H9 (cell line): ENCODE results near the gene ELF2. TPM values are rescaled to one million over a fixed set of nuclear protein-coding genes. Genes with fewer than 3 reads are reported as not detected.
A peak's percentile ranks its signal among the peaks of the same experiment; 100 is the strongest.

Source experiments
- DNase-seq: peaks from one replicate; pipeline ENCODE4 v3.0.0-alpha.2; 2017
- H2AFZ ChIP-seq: one replicate; pipeline ENCODE4 v1.6.1; 2013; ENCODE audit warnings: mild to moderate bottlenecking, low read length, control low read depth, moderate library complexity
- H2AK5ac ChIP-seq: 2 replicates; pipeline ENCODE4 v1.6.1; 2013; ENCODE audit warnings: low read length, control low read depth, mixed read lengths; ENCODE audit not compliant: insufficient read length
- H2BK120ac ChIP-seq: one replicate; pipeline ENCODE4 v1.6.1; 2013; ENCODE audit warnings: low read depth, mild to moderate bottlenecking, low read length, control low read depth, inconsistent platforms; ENCODE audit not compliant: poor library complexity, severe bottlenecking
- H2BK12ac ChIP-seq: 2 replicates; pipeline ENCODE4 v1.6.1; 2013; ENCODE audit warnings: low read length, control low read depth, mixed read lengths, low read depth; ENCODE audit not compliant: insufficient read length
- H2BK15ac ChIP-seq: 2 replicates; pipeline ENCODE4 v1.6.1; 2013; ENCODE audit warnings: low read depth, low read length, control low read depth
- H2BK20ac ChIP-seq: one replicate; pipeline ENCODE4 v1.6.1; 2013; ENCODE audit warnings: low read depth, mild to moderate bottlenecking, low read length, control low read depth, inconsistent platforms; ENCODE audit not compliant: poor library complexity, severe bottlenecking
- H2BK5ac ChIP-seq: 2 replicates; pipeline ENCODE4 v1.6.1; 2013; ENCODE audit warnings: low read length, control low read depth, mixed read lengths; ENCODE audit not compliant: insufficient read length
- H3K14ac ChIP-seq: 2 replicates; pipeline ENCODE4 v1.6.1; 2013; ENCODE audit warnings: low read length, control low read depth; ENCODE audit not compliant: insufficient read depth
- H3K18ac ChIP-seq: 2 replicates; pipeline ENCODE4 v1.6.1; 2013; ENCODE audit warnings: low read depth, mild to moderate bottlenecking, mixed read lengths, low read length, control low read depth; ENCODE audit not compliant: insufficient read length
- H3K23ac ChIP-seq: 2 replicates; pipeline ENCODE4 v1.6.1; 2013; ENCODE audit warnings: low read length, control low read depth, mixed read lengths, low read depth; ENCODE audit not compliant: insufficient read length
- H3K23me2 ChIP-seq: 2 replicates; pipeline ENCODE4 v1.6.1; 2013; ENCODE audit warnings: low read depth, mild to moderate bottlenecking, mixed read lengths, low read length, control low read depth; ENCODE audit not compliant: insufficient read length, poor library complexity, severe bottlenecking
- H3K27ac ChIP-seq: 2 replicates; pipeline ENCODE4 v1.5.1; 2013; ENCODE audit warnings: low read length, control low read depth, mixed read lengths, low read depth; ENCODE audit not compliant: insufficient read length
- H3K27me3 ChIP-seq: 2 replicates; pipeline ENCODE4 v1.6.1; 2013; ENCODE audit warnings: low read length, control low read depth, inconsistent platforms; ENCODE audit not compliant: insufficient read depth
- H3K4ac ChIP-seq: 2 replicates; pipeline ENCODE4 v1.6.1; 2013; ENCODE audit warnings: low read depth, mild to moderate bottlenecking, control low read depth, inconsistent platforms, low read length, moderate library complexity
- H3K4me1 ChIP-seq: 2 replicates; pipeline ENCODE4 v1.6.1; 2013; ENCODE audit warnings: low read length, control low read depth, inconsistent platforms; ENCODE audit not compliant: insufficient read depth
- H3K4me2 ChIP-seq: 2 replicates; pipeline ENCODE4 v1.6.1; 2013; ENCODE audit warnings: low read length, control low read depth, mixed read lengths; ENCODE audit not compliant: insufficient read length, insufficient read depth
- H3K56ac ChIP-seq: 2 replicates; pipeline ENCODE4 v1.6.1; 2013; ENCODE audit warnings: low read depth, mild to moderate bottlenecking, mixed read lengths, low read length, control low read depth; ENCODE audit not compliant: insufficient read length
- H3K79me1 ChIP-seq: 2 replicates; pipeline ENCODE4 v1.6.1; 2013; ENCODE audit warnings: low read depth, mild to moderate bottlenecking, moderate library complexity, low read length, control low read depth, inconsistent platforms; ENCODE audit not compliant: insufficient read depth, poor library complexity, severe bottlenecking
- H3K79me2 ChIP-seq: 2 replicates; pipeline ENCODE4 v1.6.1; 2013; ENCODE audit warnings: low read length, control low read depth, inconsistent platforms; ENCODE audit not compliant: insufficient read depth
- H3K9ac ChIP-seq: 2 replicates; pipeline ENCODE4 v1.6.1; 2013; ENCODE audit warnings: low read length, control low read depth, mixed read lengths; ENCODE audit not compliant: insufficient read length; ENCODE audit errors: extremely low read depth
- H3K9me3 ChIP-seq: one replicate; pipeline ENCODE4 v1.6.1; 2013; ENCODE audit warnings: low read depth, low read length, inconsistent platforms; ENCODE audit not compliant: control insufficient read depth
- H3T11ph ChIP-seq: one replicate; pipeline ENCODE4 v1.6.1; 2013; ENCODE audit warnings: mild to moderate bottlenecking, low read length, control low read depth, inconsistent platforms
- H4K20me1 ChIP-seq: one replicate; pipeline ENCODE4 v1.6.1; 2013; ENCODE audit not compliant: control insufficient read depth, insufficient read length, insufficient read depth
- H4K5ac ChIP-seq: 2 replicates; pipeline ENCODE4 v1.6.1; 2013; ENCODE audit warnings: low read depth, mild to moderate bottlenecking, mixed read lengths, low read length, control low read depth; ENCODE audit not compliant: insufficient read length
- H4K8ac ChIP-seq: replicated peaks from 2 replicates; pipeline ENCODE4 v1.6.1; 2013; ENCODE audit warnings: low read length, control low read depth, mixed read lengths, low read depth; ENCODE audit not compliant: insufficient read length
- H4K91ac ChIP-seq: 2 replicates; pipeline ENCODE4 v1.6.1; 2013; ENCODE audit warnings: low read depth, mild to moderate bottlenecking, moderate library complexity, mixed read lengths, low read length, control low read depth; ENCODE audit not compliant: insufficient read length
- H3K27ac Mint-ChIP-seq, 3 experiments: 2 replicates in 2 of 3; 3 replicates in 1 of 3; pipeline ENCODE4 v1.8.0; 2020 to 2021; ENCODE audit warnings: mixed read lengths in 3 of 3, mild to moderate bottlenecking in 1 of 3, moderate library complexity in 1 of 3
- H3K27me3 Mint-ChIP-seq: 2 replicates; pipeline ENCODE4 v1.8.0; 2021; ENCODE audit warnings: low read depth, mild to moderate bottlenecking, moderate library complexity, mixed read lengths
- H3K36me3 Mint-ChIP-seq, 3 experiments: 2 replicates in 2 of 3; 3 replicates in 1 of 3; pipeline ENCODE4 v1.8.0; 2020 to 2021; ENCODE audit warnings: low read depth in 3 of 3, mixed read lengths in 3 of 3; ENCODE audit not compliant: insufficient read depth in 1 of 3
- H3K4me1 Mint-ChIP-seq, 2 experiments: 2 replicates each; pipeline ENCODE4 v1.8.0; 2020; ENCODE audit warnings: mixed read lengths in 2 of 2
- H3K4me3 Mint-ChIP-seq, 2 experiments: 2 replicates in 1 of 2; 3 replicates in 1 of 2; pipeline ENCODE4 v1.8.0; 2020 to 2021; ENCODE audit warnings: mild to moderate bottlenecking in 2 of 2, mixed read lengths in 2 of 2, moderate library complexity in 1 of 2
- H3K9me3 Mint-ChIP-seq, 2 experiments: 2 replicates in 1 of 2; 3 replicates in 1 of 2; pipeline ENCODE4 v1.8.0; 2020; ENCODE audit warnings: mild to moderate bottlenecking in 2 of 2, mixed read lengths in 2 of 2, moderate library complexity in 1 of 2
- WGBS: extraction: QIAGEN DNeasy Blood & Tissue Kit; methylation state at CpG from one replicate; pipeline ENCODE4 v1.1.7; 2013; ENCODE audit warnings: missing lambda C conversion rate, low lambda C conversion rate, mixed read lengths; ENCODE audit not compliant: insufficient read length; ENCODE audit errors: extremely low coverage; 5-methylcytosine and 5-hydroxymethylcytosine counted together
- total RNA-seq: library from RNA; stranded (reverse); gene quantifications from 2 replicates; pipeline ENCODE4 v1.2.1, GENCODE V29; 2021
- TF ChIP-seq, protein P1 (sequence below): fragments of 200-600 bp; sonication (generic); conservative IDR thresholded peaks from 3 replicates; pipeline ENCODE4 v1.8.0; 2021; ENCODE audit warnings: antibody characterized with exemption, mild to moderate bottlenecking

Gene ELF2
- total RNA-seq, 1 experiment from 2014 or later = 49.6 TPM

DNA sequence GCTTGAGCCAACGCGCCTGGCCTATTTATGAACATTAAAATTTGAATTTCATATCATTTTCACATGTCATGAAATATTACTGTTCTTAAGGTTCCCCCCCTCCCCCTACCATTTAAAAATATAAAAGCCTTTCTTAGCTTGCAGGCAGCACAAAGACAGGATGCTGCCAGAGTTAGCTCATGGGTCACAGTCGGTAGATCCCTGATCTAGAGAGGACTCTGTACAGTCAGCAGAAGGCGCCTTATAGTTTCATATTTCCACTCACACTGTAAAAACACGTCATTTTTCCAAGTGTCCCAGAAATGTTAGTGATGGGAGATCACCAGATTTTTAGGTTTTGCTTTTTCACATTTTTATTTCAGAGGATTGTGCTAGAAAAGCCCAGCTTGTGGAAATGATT lies 149.2 kb downstream of the ELF2 start:
- H2BK15ac ChIP-seq = no peak overlapping the region
- H3K14ac ChIP-seq = no peak overlapping the region
- H2BK5ac ChIP-seq = no peak overlapping the region
- no peak overlapping the region for H2BK12ac ChIP-seq
- H4K91ac ChIP-seq = no peak overlapping the region
- no peak overlapping the region for H4K8ac ChIP-seq
- H3K56ac ChIP-seq = no peak overlapping the region
- DNase-seq = no peak
- H3K27ac ChIP-seq = no peak overlapping the region
- H3K4me2 ChIP-seq = no peak overlapping the region
- no CpG with 5 or more reads among the region's 5 CpGs for WGBS
- H3K9me3 ChIP-seq = no peaks in the 10 kb centered on the region
- H3K79me2 ChIP-seq = peaks cover 60% of the 10 kb centered on the region
- Mint-ChIP-seq H3K27me3 (no peaks in the 10 kb centered on the region), H3K27ac (peak overlapping the region in 2 of 3 experiments; percentile 55 to 58; a peak in 4 of 7 replicates), H3K9me3 (no peaks in the 10 kb centered on the region), H3K36me3 (peaks cover 10 to 28% (median 24%) of the 10 kb centered on the region in 3 experiments), H3K4me3 (no peak overlapping the region), H3K4me1 (peaks cover 32 to 37% of the 10 kb centered on the region in 2 experiments)
- H3K23me2 ChIP-seq = no peaks in the 10 kb centered on the region
- no peak overlapping the region for H4K5ac ChIP-seq
- H3K27me3 ChIP-seq = no peaks in the 10 kb centered on the region
- H2AK5ac ChIP-seq = no peak overlapping the region
- no peaks in the 10 kb centered on the region for H4K20me1 ChIP-seq
- H3K9ac ChIP-seq = no peak overlapping the region
- H3T11ph ChIP-seq = no peak overlapping the region
- peaks cover under 1% of the 10 kb centered on the region for H3K79me1 ChIP-seq
- no peak overlapping the region for H2BK20ac ChIP-seq
- no peaks in the 10 kb centered on the region for H3K4me1 ChIP-seq
- no peak overlapping the region for H3K23ac ChIP-seq
- H2BK120ac ChIP-seq = no peak overlapping the region
- no peak overlapping the region for H2AFZ ChIP-seq
- H3K18ac ChIP-seq = no peak overlapping the region
- TF ChIP-seq, protein P1, sequence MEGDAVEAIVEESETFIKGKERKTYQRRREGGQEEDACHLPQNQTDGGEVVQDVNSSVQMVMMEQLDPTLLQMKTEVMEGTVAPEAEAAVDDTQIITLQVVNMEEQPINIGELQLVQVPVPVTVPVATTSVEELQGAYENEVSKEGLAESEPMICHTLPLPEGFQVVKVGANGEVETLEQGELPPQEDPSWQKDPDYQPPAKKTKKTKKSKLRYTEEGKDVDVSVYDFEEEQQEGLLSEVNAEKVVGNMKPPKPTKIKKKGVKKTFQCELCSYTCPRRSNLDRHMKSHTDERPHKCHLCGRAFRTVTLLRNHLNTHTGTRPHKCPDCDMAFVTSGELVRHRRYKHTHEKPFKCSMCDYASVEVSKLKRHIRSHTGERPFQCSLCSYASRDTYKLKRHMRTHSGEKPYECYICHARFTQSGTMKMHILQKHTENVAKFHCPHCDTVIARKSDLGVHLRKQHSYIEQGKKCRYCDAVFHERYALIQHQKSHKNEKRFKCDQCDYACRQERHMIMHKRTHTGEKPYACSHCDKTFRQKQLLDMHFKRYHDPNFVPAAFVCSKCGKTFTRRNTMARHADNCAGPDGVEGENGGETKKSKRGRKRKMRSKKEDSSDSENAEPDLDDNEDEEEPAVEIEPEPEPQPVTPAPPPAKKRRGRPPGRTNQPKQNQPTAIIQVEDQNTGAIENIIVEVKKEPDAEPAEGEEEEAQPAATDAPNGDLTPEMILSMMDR = no peak
- no peak overlapping the region for H3K4ac ChIP-seq
